ENCODE data around the gene MPV17L2. TPM values are rescaled to one million over a fixed set of nuclear protein-coding genes. Genes with fewer than 3 reads are reported as not detected.

Gene MPV17L2
- total RNA-seq, 3 donors from 2014 or later = 6.7 to 12.4 (median 12.0) TPM

DNA sequence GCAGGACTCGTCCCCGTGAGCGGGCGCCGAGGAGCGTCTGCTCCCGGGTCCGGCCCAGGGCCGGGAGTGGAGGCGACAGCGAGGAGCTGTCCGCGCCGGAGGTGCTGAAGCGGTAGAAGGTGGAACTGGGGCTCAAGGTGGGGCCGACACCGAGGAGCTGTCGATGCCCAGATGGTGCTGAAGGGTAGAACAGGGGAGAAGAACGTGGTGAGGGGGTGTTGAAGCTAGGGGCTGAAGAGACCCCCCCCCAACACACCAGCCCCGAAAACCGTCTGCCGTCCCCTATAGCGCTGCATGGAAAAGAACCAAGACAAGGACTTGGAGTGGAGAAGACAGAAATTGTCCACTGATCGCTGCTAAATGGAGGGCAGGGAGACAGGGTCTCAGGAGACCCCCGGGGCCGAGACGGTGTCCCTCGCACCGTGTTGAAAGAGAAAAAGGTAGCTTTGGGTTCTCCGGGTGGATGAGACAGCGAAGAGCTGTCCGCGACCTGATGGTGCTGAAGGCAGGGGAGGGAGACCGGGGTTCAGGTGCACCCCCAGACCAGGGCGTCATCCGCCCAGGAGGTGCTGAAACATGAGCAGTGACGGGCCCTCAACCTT is 40.3 kb downstream of the MPV17L2 start:
- DNase-seq (peak in 2 of 3 donors; percentile 64 to 66), ATAC-seq (peak; percentile 68)
- Histone ChIP-seq H3K4me1 (ENCODE audit: low read depth) (no peaks in the 10 kb centered on the region), H3K9me3 (no peaks in the 10 kb centered on the region), H3K4me3 (no peak overlapping the region), H3K36me3 (ENCODE audit: low read depth) (no peaks in the 10 kb centered on the region)
- TF ChIP-seq, protein P1, sequence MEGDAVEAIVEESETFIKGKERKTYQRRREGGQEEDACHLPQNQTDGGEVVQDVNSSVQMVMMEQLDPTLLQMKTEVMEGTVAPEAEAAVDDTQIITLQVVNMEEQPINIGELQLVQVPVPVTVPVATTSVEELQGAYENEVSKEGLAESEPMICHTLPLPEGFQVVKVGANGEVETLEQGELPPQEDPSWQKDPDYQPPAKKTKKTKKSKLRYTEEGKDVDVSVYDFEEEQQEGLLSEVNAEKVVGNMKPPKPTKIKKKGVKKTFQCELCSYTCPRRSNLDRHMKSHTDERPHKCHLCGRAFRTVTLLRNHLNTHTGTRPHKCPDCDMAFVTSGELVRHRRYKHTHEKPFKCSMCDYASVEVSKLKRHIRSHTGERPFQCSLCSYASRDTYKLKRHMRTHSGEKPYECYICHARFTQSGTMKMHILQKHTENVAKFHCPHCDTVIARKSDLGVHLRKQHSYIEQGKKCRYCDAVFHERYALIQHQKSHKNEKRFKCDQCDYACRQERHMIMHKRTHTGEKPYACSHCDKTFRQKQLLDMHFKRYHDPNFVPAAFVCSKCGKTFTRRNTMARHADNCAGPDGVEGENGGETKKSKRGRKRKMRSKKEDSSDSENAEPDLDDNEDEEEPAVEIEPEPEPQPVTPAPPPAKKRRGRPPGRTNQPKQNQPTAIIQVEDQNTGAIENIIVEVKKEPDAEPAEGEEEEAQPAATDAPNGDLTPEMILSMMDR (IDR thresholded peaks at IDR 0.05) = no peak
- intact Hi-C loops (cut with DNase I, micrococcal nuclease) = no loop called here

DNA sequence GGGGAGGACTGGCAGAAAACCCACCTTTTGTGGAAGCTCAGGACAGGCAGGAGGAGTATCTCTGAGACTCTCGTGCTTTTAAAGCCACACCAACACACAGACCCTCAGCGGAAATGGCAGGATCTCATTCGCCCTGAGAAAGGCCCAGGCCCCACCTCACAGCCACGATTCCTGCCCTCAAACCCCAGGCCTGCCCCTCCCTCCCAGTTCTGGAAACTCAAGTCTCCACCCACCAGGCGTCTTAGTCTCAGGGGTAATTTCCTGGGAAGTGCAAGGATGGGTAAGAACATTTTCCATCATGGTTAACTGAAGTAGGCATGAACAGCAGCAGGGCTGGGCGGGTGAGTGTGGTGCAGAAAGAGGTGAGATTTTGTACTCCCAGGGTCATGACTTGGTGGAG is 41.2 kb downstream of the MPV17L2 start:
- DNase-seq (no peak), ATAC-seq (no peak)
- Histone ChIP-seq H3K36me3 (ENCODE audit: low read depth) (no peaks in the 10 kb centered on the region), H3K4me3 (no peak overlapping the region), H3K9me3 (no peaks in the 10 kb centered on the region), H3K4me1 (ENCODE audit: low read depth) (no peaks in the 10 kb centered on the region)
- intact Hi-C loops (cut with DNase I, micrococcal nuclease) = no loop called here
- TF ChIP-seq, protein P1 (IDR thresholded peaks at IDR 0.05) = no peak

DNA sequence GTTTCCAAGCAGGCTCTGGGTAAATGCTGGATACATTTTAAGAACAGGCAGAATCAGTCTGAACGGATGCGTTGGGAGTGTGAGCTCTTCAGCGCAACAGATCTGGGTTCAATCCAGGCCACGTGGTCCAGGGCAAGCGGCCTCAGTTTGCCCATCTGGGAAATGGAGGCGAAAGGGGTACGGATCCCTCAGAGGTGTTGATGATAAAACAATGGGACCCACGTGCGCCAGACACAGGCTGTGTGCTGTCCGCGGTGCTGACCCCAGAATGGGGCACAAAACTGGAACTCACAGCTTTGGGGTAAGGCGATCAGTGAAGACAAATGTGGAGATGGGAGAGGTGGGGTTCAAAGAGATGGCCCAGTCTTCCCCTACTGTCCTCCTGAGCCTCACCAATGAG is 46.3 kb downstream of the MPV17L2 start:
- Histone ChIP-seq H3K9me3 (no peaks in the 10 kb centered on the region), H3K4me3 (no peak overlapping the region), H3K36me3 (ENCODE audit: low read depth) (no peaks in the 10 kb centered on the region), H3K4me1 (ENCODE audit: low read depth) (no peaks in the 10 kb centered on the region)
- DNase-seq = no peak
- no peak for ATAC-seq
- TF ChIP-seq, protein P1 (IDR thresholded peaks at IDR 0.05) = no peak
- intact Hi-C loops (cut with DNase I, micrococcal nuclease) = no loop called here

DNA sequence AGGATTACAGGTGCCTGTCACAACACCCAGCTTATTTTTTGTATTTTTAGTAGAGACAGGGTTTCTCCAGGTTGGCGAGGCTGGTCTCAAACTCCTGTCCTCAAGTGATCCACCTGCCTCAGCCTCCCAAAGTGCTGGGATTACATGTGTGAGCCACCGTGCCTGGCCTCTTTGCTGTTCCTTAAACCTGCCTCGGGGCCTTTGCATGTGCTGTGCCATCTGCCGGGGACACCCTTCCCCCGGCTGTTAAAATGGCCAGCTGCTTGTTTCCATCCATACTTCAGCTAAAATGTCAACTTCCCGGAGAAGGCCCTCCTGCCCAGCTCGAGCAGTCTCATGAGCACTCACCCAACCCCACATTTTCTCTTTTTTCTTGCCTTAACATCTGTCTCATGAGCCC is 52.3 kb downstream of the MPV17L2 start:
- intact Hi-C loops (cut with DNase I, micrococcal nuclease) = loop anchor here in 1 of 2 donors (5.0 kb wide), 1 partner anchor 33 kb away; no protein-coding TSS in a partner anchor
- Histone ChIP-seq H3K4me3 (no peak overlapping the region), H3K36me3 (ENCODE audit: low read depth) (no peaks in the 10 kb centered on the region), H3K4me1 (ENCODE audit: low read depth) (no peaks in the 10 kb centered on the region), H3K9me3 (no peaks in the 10 kb centered on the region)
- TF ChIP-seq, protein P1 (IDR thresholded peaks at IDR 0.05) = no peak
- no peak for DNase-seq
- no peak for ATAC-seq

Other genes starting within 250 kb of the MPV17L2 start
- under 1 TPM in 1 of 3 donors, not detected in 2; 0.79 TPM for gene KCNN1, start 226.1 kb upstream of the MPV17L2 start, total RNA-seq
- 10 to 100 TPM; 26.4 to 31.1 (median 30.8) TPM for gene ARRDC2, start 185.0 kb upstream of the MPV17L2 start, total RNA-seq
- 1 to 10 TPM; 1.8 to 4.0 (median 2.2) TPM for gene IL12RB1, start 106.3 kb upstream of the MPV17L2 start, total RNA-seq
- 10 to 100 TPM; 25.2 to 37.3 (median 34.7) TPM for gene MAST3, start 95.4 kb upstream of the MPV17L2 start, total RNA-seq
- gene PIK3R2, start 40.1 kb upstream of the MPV17L2 start, total RNA-seq = 10 to 100 TPM; 31.6 to 40.0 (median 35.2) TPM
- 100 to 1,000 TPM in 1 of 3 donors, 10 to 100 TPM in 2; 46.6 to 122 (median 49.4) TPM for gene IFI30, start 19.4 kb upstream of the MPV17L2 start, total RNA-seq
- gene RAB3A, start 10.8 kb downstream of the MPV17L2 start, total RNA-seq = 1 to 10 TPM; 5.7 to 7.6 (median 6.8) TPM
- 1 to 10 TPM; 2.5 to 7.7 (median 6.2) TPM for gene PDE4C, start 33.2 kb downstream of the MPV17L2 start, total RNA-seq
- 10 to 100 TPM in 1 of 3 donors, 1 to 10 TPM in 2; 4.4 to 10.6 (median 8.0) TPM for gene IQCN, start 81.2 kb downstream of the MPV17L2 start, total RNA-seq
- gene JUND, start 88.4 kb downstream of the MPV17L2 start, total RNA-seq = 100 to 1,000 TPM; 267 to 328 (median 295) TPM
- gene LSM4, start 129.9 kb downstream of the MPV17L2 start, total RNA-seq = 100 to 1,000 TPM in 2 of 3 donors, 10 to 100 TPM in 1; 86.3 to 158 (median 124) TPM
- 10 to 100 TPM; 77.1 to 97.4 (median 91.5) TPM for gene PGPEP1, start 147.4 kb downstream of the MPV17L2 start, total RNA-seq
- 10 to 100 TPM; 13.8 to 28.2 (median 20.4) TPM for gene GDF15, start 192.9 kb downstream of the MPV17L2 start, total RNA-seq
- gene LRRC25, start 204.4 kb downstream of the MPV17L2 start, total RNA-seq = 1 to 10 TPM; 2.1 to 8.8 (median 5.8) TPM
- gene SSBP4, start 226.2 kb downstream of the MPV17L2 start, total RNA-seq = 10 to 100 TPM; 31.2 to 48.6 (median 41.1) TPM
- 10 to 100 TPM; 10.2 to 20.0 (median 13.2) TPM for gene ISYNA1, start 244.9 kb downstream of the MPV17L2 start, total RNA-seq

All from mucosa of descending colon (tissue), 3 donors.